CMK (cell line): ENCODE results near the gene SND1.

Experiments used
- DNase-seq: peaks from one replicate; pipeline ENCODE4 v3.0.0-alpha.2; 2010; ENCODE audit warnings: low read depth

Gene SND1

GRCh38 chr7:127870231-127870907, 218.4 kb downstream of the SND1 start:
- no peak for DNase-seq

- DNase-seq, result no peak
Measured at GRCh38 chr7:127871226-127871625, 219.2 kb downstream of the SND1 start.

DNA sequence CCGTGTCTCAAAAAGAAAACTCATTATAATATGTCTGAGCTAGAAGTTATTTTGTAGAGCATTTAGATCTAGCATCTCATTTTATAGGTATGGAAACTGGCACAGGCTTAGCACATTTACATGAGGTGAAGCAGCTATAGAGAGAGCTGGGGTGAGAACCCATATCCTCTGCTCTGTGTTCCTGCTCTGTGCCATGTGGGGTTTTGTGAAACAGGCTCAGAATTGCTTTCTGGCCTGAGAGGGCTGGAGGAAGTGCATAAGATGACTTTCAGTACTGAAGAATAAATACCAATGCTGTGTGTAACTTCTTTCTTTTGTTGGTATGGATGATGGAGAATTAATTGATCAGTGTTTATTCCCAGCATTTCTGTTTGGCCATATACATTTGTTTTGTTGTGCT, 220.1 kb downstream of the SND1 start:
- no peak for DNase-seq

GRCh38 chr7:127873151-127873550, 221.2 kb downstream of the SND1 start:
- DNase-seq, result no peak

GRCh38 chr7:127873715-127874636, 222.0 kb downstream of the SND1 start:
- no peak for DNase-seq

GRCh38 chr7:127874951-127875608, 223.1 kb downstream of the SND1 start:
- no peak for DNase-seq

DNA sequence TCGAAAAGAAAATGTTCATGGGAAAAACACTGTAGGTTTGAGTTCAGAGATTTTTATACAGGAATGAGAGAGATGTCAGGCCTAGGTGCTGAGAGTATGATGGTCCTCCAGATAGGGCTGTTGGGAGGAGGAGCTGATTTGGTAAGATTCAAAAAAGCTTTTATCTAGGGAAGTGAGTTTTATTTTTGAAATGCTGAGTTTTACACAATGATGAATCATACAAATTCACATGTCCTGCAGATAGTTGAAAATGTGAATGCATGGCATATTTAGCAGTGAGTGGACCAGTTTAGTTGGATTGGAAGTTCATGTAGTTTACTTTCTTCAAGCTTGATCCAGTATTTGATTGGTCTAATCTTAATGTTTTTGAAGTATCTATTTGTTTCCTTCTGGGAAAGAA, 224.4 kb downstream of the SND1 start:
- DNase-seq, result no peak

- no peak for DNase-seq
Measured at GRCh38 chr7:127877951-127878350, 226.0 kb downstream of the SND1 start.

DNA sequence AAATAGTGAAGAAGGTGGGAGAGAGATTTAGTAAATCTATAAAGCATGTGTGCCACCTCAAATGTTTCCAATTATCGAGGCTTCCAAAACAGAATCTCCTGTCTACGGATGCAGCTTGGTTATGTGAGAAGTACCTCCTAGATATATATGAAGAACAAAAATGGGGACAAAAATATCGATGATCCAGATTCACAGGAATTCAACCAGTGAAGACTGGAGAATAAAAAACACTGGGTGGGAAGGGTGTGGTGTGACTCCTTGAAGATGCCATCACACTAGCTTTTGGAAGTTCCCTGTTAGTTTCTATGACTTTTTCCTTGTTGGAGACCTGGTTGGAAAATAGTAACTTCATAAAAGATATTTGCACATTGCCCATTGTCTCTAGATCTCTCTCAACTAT, 226.8 kb downstream of the SND1 start:
- no peak for DNase-seq

GRCh38 chr7:127879436-127879835, 227.4 kb downstream of the SND1 start:
- DNase-seq, result no peak

DNA sequence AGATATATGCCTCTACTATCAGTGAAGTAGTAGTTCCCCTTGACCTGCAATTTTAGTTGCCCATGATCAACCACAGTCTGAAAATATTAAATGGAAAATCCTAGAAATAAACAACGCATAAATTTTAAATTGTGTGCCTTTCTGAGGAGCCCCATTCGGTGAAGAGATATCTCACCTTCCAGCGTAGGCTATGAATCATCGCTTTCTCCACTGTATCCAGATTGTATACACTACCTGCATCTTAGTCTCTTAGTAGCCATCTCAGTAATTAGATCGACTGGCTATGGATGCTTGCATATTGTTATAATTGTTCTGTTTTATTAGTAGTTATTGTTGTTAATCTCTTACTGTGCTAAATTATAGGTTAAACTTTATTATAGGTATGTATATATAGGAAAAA, 227.9 kb downstream of the SND1 start:
- DNase-seq, result no peak

DNA sequence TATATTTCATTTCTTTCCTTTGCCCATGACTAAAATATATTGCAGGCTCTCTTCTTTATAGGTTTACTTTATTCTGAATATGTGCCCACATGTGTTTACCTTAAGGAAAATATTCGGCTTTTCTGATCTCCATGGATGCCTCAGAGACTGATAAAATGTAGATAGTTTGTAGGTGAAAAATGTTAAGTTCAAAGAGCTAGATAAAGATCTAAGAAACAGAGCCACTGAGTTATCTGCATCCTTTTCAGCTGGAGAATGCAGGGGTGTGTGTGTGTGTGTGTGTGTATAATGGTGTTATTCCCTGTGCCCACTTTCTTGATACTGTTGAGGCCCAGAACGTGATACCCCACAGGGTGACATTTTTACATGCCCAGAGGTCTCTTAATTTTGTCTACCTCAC, 228.5 kb downstream of the SND1 start:
- no peak for DNase-seq

DNA sequence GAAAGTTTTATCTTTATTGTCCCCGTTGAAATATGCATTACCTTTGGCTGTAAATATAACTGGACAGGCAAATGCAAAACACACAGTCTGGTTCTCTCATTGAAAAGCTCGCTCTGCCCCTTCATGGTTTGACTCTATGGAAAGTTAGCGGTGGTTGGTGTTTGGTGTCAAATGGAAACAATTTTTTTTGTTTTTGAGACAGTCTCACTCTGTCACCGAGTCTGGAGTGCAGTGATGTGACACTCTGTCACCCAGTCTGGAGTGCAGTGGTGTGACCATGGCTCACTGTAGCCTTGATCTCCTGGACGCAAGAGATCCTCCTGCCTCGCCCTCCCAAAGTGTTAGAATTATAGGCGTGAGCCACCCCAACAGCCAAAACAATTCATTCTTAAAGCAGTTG, 229.6 kb downstream of the SND1 start:
- DNase-seq, result no peak

GRCh38 chr7:127882313-127882920, 230.4 kb downstream of the SND1 start:
- DNase-seq, result no peak

- DNase-seq, result no peak
Measured at GRCh38 chr7:127884066-127884559, 232.1 kb downstream of the SND1 start.

- no peak for DNase-seq
Measured at GRCh38 chr7:127885222-127885772, 233.3 kb downstream of the SND1 start.

- peak; percentile 79 for DNase-seq
Measured at GRCh38 chr7:127885843-127886242, 233.8 kb downstream of the SND1 start.

DNA sequence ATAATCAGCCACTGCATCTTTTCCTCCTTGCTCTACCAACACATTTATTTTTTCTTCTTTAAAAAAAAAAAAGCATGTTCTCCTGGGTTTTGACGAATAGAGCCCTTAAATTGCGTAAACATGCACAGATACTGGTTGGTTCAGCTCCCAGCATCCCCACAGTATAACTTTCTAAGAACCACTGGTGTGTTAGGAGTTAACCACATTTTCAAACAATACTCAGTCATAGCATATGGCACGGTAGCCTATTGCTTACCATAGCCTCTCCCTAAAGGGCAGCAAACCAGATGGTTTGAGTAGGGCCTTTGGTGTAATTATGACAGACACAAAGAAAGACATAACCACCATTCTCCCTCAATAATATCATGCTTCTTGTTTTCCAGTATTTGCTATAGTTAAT, 234.3 kb downstream of the SND1 start:
- no peak for DNase-seq

DNA sequence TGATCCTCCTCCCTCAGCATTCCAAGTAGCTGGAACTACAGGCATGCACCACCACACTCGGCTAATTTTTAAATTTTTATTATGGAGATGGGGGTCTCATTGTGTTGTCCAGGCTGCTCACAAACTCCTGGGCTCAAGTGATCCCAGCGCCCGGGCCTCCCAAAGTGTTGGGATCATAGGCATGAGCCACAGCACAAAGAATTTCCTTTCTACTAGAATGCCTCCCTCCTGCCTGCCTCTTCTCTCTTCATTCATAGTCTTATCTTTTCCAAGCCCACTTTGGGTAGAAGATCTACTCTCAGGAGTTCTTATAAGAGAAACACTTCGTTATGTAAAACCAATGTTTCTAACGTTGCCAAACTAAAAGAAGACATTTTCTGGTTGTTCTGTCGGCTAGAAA, 235.1 kb downstream of the SND1 start:
- DNase-seq, result no peak

- peak; percentile 32 for DNase-seq
Measured at GRCh38 chr7:127887631-127888030, 235.6 kb downstream of the SND1 start.

DNA sequence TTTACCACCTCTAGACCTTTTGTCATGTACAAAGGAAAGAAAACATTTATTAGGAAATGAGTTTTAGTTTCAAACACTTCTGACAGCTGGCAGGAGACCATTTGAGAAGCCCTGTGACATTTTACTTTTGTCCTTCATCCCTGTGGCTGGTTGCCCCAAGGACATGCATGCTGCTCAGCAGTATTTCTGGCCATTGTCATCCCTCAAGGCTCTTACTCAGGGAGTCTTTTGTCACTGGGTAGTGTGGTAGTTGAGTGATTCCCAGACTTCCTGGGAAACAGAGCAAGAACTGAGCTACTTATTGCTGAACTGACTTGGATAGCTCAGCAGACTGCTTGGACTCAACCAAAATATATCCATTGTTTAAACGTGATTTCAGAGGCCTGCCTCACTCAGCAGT, 236.4 kb downstream of the SND1 start:
- DNase-seq, result no peak

DNA sequence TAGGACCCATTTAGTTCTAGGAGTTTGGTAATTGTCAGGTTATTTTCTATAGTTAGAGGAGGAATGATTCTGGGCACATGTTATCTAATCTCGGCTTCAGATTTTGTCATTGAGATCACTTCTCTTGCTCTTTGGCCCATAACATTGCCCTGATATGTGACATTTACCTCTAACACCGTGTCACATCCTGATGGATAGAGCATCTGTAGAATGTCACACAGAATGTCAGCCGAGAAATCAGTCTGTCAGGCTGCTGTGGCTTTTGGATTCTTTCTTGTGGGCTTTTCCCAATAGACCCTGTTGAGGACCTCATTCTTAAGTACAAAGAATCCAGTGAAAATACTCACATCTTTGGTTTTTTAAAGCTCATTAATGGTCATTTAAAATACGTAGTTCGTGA, 236.8 kb downstream of the SND1 start:
- DNase-seq, result no peak
